Measurements from ENCODE around the gene C14orf93. TPM values are rescaled to one million over a fixed set of nuclear protein-coding genes. Genes with fewer than 3 reads are reported as not detected.
A peak's percentile ranks its signal among the peaks of the same experiment; 100 is the strongest.
"Not testable (repeated sequence)": the region's sequence is repeated elsewhere in the genome, so short reads cannot be mapped to it uniquely, and the experiment has no call there.

Gene C14orf93
- polyA plus RNA-seq, 5 donors, result 20.6 to 23.2 (median 21.5) TPM

DNA sequence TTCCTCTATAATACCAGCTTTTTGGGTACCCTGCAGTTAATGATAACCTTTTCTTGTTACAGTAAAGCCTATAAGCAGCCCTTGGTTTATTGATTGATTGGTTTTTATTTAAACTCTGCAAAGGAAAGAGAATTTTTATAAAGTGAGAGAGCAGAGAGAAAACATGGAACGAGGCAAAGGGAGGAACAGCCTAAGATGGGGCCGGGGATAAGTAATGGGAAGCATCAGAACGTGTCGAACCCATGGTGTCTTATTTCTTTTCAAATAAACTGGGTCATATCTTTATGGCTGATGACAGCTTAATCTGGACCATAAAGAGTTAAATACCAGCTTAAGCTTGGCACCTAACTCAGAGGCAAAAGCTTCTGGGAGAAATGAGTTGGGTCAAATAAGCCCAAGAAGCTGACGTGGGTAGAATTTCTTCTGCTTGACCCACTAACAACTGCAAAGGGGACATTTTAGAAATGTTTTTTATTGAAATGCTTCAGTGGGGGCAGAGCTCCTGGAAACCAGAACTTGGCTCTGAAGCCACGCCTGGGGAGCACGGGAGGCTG is 12.0 kb upstream of the C14orf93 start:
- DNase-seq, result no peak

DNA sequence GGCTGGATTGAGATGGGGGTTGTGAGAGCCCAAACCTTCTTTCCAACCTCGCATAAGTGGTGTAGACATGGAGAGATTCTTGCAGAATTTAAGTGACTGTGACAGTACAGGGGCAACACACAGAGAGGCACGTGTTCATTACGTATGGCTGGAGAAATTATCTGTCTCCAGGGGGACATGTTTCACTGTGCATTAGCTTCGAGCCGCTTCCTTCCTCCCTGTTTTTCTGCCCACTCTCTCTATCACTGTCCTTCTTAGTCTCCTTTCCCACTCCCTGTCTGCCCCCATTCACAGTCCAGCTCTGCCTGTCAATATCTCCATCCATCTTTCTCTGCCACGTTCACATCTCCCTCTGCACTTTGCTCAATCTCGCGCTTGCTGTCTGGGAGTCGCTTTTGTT is 11.5 kb upstream of the C14orf93 start:
- no peak for DNase-seq

DNA sequence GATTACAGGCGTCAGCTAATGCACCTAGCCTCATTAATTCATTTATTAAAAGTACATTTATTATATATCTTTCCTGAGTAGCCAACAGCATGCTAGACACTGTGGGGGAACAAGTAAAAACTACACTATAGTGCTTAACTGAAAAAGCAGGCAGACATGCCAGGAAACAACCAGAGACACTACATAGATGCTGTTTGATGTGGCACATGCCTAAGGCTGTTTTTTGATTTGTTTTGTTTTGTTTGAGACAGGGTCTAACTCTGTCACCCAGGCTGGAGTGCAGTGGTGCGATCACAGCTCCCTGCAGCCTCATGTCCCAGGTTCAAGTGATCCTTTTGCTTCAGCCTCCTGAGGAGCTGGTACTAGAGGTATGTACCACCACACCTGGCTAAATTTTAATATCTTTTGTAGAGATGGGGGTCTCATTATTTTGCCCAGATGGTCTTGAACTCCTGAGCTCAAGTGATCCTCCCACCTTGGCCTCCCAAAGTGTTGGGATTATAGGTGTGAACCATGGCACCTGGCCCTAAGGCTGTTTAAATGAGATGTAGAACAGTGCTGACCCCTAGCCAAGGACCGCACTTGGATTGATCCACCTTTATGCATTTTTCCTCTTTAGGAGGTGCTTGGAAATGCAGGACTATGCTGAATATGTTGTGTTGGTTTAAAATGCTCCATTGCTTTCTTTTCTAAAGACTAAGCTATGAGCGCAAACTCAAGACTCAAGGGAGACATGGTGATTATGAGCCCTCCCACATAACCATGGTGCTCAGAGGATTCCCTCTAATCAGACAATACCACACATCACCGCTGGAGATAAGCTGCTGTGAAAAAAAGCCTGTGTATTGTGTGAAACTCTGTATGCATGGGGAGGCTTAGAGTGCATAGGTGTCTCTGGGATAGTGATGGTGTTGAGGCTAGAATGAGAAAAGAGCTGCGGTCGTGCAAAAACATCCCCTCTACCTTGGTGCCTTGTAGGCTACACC is 10.5 kb upstream of the C14orf93 start:
- DNase-seq, result no peak

DNA sequence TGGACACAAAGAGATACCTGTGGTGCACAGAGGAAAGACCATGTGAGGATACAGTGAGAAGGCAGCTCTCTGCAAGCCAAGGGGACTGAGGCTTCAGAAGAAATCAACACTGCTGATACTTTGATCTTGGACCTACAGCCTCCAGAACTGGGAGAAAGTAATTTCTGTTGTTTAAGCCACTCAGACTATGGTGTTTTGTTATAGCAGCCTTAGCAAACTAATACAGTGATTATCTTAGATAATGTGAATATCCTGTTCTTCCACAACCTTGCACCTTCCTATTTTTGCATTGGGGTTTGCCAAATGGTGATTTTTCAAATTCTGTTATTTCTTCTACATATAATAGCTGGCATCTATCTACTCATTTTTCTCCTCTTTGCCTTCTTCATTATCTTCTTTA is 8.2 kb upstream of the C14orf93 start:
- DNase-seq, result no peak

DNA sequence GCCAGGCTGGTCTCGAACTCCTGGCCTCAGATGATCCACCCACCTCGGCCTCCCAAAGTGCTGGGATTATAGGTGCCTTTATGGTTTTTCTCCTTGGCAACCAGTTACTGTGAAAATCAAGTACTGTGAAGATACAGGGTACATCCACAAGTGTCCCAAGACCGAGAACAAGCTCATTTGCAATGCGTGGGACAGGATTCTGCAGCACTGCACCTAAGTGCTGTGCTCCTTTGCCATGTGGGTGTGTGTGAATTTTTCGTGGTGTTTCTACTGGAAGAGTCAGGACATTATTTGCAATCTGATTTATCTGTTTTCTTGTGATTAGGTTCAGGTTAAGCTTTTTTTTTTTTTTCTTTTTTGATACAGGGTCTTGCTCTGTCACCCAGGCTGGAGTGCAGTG is 7.1 kb upstream of the C14orf93 start:
- DNase-seq, result no peak

DNA sequence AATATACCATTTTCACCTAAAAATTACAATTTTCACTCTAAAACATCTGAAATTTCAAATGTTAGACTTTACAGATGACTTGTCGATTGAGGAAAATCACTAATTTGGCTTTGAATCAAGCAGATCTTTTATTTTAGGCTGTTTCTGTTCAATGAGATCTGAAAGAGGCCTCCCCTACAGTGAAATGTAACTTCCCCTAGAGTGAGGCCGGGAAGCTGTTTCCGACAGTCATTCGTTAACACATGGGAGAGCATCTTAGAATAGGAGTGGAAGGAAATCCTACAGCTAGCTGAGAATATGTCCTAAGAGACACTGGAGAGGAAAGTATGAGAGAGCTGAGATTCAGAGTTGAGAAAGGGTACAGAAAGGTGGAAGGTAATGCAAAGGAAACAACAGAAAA is 5.7 kb upstream of the C14orf93 start:
- no peak for DNase-seq

DNA sequence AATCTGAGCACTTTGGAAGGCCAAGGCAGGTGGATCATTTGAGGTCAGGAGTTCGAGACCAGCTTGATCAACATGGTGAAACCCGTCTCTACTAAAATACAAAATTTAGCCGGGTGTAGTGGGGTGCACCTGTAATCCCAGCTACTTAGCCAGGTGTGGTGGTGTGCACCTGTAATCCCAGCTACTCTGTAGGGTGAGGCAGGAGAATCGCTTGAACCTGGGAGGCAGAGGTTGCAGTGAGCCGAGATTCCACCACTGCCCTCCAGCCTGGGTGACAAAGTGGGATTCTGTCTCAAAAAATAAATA is 3.8 kb upstream of the C14orf93 start:
- DNase-seq, result not testable (repeated sequence)

DNA sequence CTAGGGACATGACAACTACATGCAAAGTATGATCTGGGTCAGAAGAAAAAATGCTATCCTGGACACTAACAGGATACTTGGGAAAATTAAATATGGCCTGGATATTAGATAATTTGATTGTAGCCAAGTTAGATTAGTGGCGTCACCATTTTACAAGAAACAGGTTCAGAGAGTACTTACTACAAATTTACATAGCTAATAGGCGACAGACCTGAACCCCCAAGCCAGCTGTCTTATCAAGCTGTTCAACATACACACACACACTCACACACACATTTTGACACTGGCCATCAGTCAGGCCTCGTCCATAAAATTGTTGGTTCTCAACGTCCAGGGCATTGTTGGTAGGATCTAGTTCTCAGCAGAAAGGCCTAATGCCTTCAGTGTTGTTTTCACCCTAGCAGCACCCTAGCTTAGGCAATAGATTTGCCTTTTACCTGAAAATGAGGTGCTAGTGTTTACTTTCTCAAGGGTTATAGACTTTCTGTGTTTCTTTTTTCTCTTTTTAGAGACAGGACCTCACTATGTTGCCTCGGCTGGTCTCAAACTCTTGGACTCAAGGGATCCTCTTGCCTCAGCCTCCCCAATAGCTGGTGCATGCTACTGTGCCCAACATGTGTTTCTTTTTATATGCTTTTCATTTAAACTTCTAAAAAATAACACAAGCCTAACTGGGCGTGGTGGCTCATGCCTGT is 3.3 kb upstream of the C14orf93 start:
- DNase-seq, result no peak

DNA sequence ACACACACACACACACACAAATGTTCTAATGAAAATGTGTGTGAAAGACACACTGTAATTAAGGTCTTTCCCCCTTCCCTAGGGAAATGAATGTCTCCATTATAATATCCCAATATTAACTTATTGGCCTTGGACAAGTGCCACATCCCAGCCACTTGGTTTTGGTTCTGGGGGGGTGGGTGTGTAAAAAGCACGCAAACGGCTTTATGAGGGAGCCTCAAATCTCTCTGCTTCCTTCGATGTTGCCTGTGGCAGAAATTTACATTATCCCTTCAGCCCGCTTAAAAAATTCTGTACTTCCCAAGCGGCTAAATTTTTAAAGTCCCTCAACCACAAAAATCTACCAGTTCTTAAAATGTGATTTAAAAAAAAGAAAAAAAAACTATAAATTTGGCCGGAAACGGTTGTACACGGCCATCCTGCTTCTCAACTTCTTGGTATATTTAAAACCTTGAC is 432 bp downstream of the C14orf93 start:
- DNase-seq, result no peak

DNA sequence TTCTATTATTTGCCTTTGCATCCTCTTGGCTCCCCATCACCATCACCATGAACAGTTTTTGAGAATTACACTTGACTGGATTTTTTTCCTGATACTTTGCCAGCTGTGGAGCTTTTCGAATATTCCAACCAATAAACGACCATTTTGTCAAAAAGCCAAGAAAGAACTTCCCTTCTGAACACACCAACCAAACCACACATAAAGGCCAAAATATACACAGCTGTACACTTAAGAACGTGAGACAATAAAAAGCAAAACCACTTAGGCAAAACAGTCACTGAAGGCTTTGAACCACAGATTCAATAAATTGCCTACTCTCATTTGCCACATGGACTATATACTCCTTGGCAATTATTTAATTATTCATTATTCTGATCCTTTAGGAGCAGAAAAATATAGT is 1.1 kb downstream of the C14orf93 start:
- DNase-seq, result no peak

DNA sequence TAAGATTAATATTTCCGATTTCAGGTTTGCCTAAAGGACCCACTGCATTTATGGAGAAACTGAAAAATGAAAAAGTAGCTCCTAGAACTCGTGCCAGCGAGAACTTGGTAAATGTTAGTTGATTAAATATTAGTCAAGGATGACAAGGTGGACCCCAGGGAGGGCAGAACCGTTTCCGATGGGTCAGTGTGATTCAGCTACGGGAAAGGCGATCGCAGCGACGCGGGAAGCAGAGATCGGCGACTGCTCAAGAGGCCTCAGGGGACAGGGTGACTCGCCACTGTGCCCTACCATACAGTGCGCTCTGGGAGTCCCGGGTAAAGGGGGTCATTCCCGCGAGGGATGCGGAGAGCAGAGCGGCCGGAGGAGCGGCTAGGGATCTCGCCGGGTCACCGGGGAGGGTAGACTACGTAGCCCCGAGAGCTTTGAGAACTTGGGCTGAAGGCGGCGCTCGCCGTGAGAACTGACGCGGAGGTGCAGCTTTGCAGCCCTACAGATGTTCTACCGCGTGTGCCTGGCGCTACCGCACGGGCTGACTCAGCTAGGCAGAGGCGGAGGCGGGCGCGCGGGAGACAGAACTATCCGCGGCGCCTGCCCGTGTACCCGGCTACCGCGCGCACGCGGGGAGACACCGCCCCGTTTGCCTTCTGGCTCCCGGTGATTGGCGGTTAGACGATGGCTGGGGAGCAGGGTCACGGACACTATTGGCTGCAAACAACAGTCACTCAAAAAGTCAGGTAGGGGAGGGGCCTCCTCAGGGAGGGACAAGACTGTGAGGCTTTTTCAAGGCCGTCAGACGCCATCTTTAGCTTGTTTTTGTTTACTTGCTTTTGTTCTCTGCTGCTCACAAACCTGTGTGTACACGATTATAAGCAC is 3.2 kb downstream of the C14orf93 start:
- peak; percentile 97 to 98 for DNase-seq

DNA sequence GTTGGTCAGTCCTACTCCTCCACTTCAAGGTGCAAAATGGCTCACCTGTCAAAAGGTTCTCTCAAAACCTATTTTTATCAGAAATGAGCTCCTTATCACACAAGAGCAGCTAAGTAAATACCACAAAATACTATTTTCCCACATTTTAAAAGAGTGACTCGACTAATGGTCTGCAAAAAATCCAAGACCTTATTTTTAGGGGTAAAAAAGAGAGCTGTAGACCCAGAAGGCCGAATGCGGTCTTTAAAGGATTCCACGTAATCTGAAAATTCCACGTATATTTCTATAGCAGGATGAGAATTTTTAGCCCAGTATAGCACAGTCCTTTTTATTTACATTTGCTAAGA is 3.8 kb downstream of the C14orf93 start:
- no peak for DNase-seq

DNA sequence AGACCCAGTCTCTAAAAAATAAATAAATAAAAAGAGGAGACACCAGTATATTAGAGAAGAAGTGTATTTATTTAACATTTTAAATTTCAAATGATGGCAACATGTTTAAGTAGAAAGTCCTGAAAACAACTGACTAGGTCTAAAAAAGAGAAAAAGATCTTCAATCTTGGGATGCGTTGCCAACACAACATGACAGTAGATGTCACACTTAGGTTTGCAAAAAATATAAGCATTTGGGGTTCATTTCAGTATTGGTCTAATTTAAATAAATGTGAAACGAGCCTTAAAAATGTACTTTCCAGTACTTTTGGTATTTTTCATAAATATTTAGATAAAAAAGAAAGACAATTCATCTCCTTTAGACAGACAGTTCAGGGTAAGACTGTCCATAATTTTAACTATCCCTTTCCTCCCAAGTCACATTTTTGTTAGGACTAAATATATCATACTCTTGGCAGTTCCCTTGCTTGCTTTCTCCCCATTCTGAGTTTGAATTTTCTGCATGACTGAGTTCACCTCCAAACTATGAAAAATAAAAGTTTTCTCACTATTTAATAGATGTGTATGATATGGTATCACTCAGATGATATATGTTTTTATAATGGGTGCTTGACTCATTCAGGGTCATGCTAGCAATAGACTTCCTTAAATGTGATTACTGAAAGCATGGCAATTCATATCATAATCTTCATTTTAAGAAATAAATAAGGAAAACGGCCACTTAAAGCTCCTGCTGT is 4.3 kb downstream of the C14orf93 start:
- DNase-seq, result no peak

DNA sequence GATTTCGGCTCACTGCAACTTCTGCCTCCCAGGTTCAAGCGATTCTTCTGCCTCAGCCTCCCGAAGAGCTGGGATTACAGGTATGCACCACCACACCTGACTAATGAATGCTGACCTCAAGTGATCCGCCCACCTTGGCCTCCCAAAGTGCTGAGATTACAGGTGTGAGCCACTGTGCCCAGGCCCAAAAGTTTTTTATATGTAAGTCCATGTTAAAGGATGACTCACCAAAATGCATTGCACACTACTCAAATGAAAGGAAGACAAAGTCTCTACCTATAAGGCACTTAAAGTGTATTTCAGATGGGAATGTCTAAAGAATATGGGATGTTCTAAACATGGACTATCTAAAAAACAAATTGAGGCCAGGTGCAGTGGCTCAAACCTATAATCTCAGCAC is 5.7 kb downstream of the C14orf93 start:
- DNase-seq, result not testable (repeated sequence)

DNA sequence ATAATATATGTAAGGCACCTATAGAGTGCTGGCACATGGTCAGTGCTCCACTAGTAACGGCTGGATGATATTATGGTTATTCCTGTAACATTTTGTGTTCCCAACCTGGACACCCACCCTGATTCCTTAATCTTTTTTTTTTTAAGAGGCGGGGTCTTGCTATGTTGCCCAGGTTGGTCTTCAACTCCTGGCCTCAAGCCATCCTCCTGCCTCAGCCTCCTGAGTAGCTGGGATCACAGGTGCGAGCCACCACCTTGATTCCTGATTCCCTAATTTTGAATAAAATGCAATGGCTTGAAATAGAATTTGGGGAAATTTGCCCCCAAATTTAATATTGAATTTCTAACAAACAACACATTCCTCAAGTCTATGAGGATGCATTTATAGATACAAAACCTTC is 7.4 kb downstream of the C14orf93 start:
- DNase-seq, result no peak

DNA sequence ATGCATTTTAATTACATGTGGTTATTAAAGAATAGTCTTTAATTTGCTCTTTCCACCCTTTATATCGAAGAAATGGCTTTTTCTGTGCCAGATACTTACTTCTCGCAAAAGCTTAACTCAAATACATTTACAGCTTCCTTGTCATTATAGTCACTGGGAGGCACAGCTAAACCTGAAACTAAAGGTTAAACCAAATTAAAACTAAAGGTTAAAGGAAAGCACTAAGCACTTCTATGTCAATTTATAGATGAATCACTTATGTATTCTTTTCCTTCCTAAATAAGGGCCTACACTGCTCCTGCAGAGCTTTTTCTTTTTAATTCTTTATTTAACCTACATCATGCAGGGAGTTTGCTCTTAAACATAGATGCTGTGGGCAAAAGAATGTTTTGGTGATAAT is 9.1 kb downstream of the C14orf93 start:
- no peak for DNase-seq

DNA sequence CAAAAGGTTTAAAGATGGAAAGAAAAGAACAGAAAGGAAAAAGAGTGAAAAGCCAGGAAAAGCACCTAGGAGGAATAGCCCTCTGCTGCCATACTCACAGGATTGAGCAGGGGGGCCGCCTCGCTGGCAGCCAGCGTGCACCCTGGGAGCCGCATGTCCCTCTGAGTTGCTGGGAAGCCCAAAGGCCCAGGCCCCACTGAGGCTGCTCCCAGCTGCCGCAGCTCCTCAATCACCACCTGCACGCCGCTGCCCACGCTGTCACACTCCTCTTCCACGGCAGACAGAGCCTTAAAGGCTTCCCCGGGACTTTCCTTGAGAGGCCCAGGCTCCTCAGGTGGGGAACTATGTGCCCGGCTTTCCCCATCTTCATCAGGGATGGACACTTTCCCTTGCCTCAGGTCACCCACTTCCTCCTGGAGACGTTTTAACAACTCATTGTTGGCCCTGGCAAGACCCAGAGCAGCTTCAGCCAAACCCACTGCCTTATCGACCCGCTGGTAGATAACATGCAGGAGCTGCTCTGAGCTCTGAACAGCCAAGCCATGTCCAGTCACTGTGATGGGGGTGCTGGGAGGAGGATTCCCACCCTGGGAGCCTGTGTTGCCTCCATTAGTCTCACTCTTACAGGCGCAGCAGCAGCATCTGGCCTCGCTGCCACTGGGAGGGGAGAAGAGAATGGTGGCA is 11.5 kb downstream of the C14orf93 start:
- no peak for DNase-seq

DNA sequence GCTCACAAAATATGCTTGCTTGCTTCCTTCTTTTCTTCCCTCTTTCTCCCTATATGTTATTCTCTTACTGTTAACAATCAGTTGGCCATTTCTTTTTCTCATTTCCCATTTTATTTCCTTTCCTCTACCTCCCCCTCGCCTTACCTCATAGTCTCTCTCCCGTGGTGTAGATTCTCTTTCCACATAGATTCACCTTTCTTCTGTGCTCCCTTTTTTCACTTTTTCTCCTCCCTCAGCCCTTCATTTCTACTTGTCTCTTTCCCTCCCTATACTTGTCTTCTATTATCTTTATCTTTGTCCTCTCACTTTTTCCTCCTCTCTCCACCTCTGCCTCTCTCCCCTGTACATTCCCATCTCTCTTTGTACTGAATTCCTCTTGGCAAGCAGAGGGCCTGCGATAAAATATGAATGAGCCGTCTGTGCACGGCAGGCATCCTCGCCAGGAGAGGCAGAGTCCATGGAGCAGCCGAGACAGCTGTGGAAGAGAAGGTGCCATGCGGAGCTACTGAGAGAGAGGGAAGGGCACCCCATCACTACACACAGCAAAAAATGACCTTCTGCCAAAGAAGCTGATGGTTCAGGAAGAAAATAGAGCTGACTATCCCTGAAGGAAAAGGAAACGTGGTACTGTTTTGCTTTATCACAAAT is 12.1 kb downstream of the C14orf93 start:
- no peak for DNase-seq

DNA sequence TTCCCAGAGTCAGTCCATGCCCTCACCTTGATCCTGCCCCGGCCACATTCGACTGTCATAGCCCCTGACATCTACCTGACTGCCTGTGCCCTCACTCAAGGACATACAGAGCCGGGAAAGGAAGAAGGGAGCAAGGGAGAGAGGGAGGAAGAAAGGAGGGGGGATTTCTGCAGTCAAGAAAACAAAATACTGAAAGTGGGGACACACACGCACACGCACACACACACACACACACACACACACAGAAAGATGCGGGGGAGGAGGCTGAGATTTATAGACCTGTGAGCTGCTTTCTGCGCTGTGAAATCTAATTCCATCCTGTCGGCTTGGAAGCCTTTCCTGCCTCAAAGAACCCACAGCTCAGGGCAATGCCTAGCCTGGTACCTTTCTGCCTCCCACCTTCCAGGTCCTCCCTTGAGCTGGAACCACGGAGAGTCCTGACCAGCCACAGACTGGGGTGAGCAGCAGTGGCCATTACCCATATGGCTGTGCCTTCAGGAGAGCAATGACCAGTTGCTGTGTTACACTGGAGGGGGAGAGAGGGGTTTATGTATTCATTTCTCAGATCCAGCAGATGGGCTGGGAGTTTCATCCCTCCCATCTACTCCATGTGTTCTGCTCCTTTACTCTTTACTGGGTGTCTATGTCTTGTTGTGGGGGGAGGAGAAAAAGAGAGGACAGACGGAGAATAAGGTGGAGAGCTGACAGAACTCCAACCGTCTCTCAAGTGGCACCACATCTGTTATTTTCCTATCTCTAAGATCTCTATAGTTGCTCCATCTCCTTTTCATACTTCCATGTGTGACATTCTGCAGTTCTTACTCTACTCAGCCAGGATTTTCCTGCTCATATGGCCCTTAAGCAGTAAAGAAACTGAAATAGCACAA is 12.9 kb downstream of the C14orf93 start:
- no peak for DNase-seq
